Parathyroid adenoma (tissue), 2 donors: Measurements from ENCODE around the gene AGBL5.

ENCODE experiments used
- H2AFZ ChIP-seq: fragments of 300-600 bp; sonication (generic); one replicate; pipeline ENCODE4 v1.7.0; 2017; ENCODE audit warnings: antibody characterized with exemption, mild to moderate bottlenecking
- H3K27ac ChIP-seq: fragments of 300-600 bp; sonication (generic); one replicate; pipeline ENCODE4 v1.7.0; 2017
- H3K27me3 ChIP-seq: fragments of 300-600 bp; sonication (generic); one replicate; pipeline ENCODE4 v1.7.0; 2017; ENCODE audit warnings: low read length; ENCODE audit not compliant: control insufficient read depth, insufficient read depth
- H3K36me3 ChIP-seq: fragments of 300-600 bp; sonication (generic); one replicate; pipeline ENCODE4 v1.7.0; 2017; ENCODE audit warnings: low read length; ENCODE audit not compliant: control insufficient read depth, insufficient read depth
- H3K4me1 ChIP-seq: fragments of 300-600 bp; sonication (generic); one replicate; pipeline ENCODE4 v1.7.0; 2017; ENCODE audit warnings: control low read depth
- H3K4me2 ChIP-seq: fragments of 300-600 bp; sonication (generic); one replicate; pipeline ENCODE4 v1.7.0; 2017; ENCODE audit warnings: low read length
- H3K4me3 ChIP-seq: fragments of 300-600 bp; sonication (generic); one replicate; pipeline ENCODE4 v1.7.0; 2017; ENCODE audit warnings: low read depth, low read length
- H3K79me2 ChIP-seq: fragments of 300-600 bp; sonication (generic); one replicate; pipeline ENCODE4 v1.7.0; 2017; ENCODE audit warnings: control low read depth
- H3K9ac ChIP-seq: fragments of 300-600 bp; sonication (generic); one replicate; pipeline ENCODE4 v1.7.0; 2017; ENCODE audit warnings: mild to moderate bottlenecking
- H3K9me3 ChIP-seq: fragments of 300-600 bp; sonication (generic); one replicate; pipeline ENCODE4 v1.7.0; 2017; ENCODE audit warnings: low read length; ENCODE audit not compliant: control insufficient read depth
- TF ChIP-seq, protein P1 (sequence below): fragments of 300-600 bp; sonication (generic); IDR thresholded peaks from one replicate; pipeline ENCODE4 v1.7.0; 2017; ENCODE audit warnings: antibody characterized with exemption, mild to moderate bottlenecking
- donor health status: primary hyperparathyroidism.

AGBL5 gene

GRCh38 chr2:27095745-27096651 is 44.5 kb downstream of the AGBL5 start:
- no peaks in the 10 kb centered on the region for H3K27me3 ChIP-seq
- peaks cover 27% of the 10 kb centered on the region for H3K4me1 ChIP-seq
- H3K4me3 ChIP-seq: no peak overlapping the region
- no peak overlapping the region for H3K27ac ChIP-seq
- H3K9ac ChIP-seq: no peak overlapping the region
- no peaks in the 10 kb centered on the region for H3K36me3 ChIP-seq
- no peaks in the 10 kb centered on the region for H3K9me3 ChIP-seq
- TF ChIP-seq, protein P1, sequence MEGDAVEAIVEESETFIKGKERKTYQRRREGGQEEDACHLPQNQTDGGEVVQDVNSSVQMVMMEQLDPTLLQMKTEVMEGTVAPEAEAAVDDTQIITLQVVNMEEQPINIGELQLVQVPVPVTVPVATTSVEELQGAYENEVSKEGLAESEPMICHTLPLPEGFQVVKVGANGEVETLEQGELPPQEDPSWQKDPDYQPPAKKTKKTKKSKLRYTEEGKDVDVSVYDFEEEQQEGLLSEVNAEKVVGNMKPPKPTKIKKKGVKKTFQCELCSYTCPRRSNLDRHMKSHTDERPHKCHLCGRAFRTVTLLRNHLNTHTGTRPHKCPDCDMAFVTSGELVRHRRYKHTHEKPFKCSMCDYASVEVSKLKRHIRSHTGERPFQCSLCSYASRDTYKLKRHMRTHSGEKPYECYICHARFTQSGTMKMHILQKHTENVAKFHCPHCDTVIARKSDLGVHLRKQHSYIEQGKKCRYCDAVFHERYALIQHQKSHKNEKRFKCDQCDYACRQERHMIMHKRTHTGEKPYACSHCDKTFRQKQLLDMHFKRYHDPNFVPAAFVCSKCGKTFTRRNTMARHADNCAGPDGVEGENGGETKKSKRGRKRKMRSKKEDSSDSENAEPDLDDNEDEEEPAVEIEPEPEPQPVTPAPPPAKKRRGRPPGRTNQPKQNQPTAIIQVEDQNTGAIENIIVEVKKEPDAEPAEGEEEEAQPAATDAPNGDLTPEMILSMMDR: no peak
- H3K79me2 ChIP-seq: no peaks in the 10 kb centered on the region
- H3K4me2 ChIP-seq: no peak overlapping the region
- peak overlapping the region; percentile 70 for H2AFZ ChIP-seq

DNA sequence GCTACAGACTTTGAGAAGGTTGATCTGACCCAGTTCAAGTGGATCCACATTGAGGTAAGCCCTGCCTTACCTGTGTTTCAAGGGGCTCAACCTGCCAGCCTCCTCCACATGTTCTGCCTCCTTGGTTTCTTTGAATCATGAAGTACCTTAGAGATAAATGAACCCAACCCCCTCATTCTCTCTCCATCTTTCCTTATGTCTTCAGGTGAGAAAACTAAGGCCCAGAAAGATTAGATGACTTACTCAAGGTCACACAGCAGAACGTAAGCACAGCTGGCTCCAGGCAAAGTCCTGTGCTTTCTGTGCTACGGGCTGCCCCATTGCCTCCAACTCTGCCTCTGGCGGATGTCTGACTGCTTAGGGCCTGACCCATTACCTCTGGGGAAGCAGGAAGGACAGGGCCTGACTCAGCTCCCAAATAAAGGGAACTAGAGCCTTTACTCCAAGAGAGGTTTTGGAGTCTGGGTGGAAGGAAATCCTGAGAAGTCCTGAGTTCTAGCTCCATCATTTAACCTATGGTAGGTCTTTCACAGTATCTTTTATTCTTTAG is 45.4 kb downstream of the AGBL5 start:
- H3K9ac ChIP-seq: no peak overlapping the region
- TF ChIP-seq, protein P1: no peak
- no peaks in the 10 kb centered on the region for H3K27me3 ChIP-seq
- no peaks in the 10 kb centered on the region for H3K9me3 ChIP-seq
- H2AFZ ChIP-seq: no peak overlapping the region
- no peaks in the 10 kb centered on the region for H3K36me3 ChIP-seq
- no peak overlapping the region for H3K4me2 ChIP-seq
- no peak overlapping the region for H3K4me3 ChIP-seq
- H3K79me2 ChIP-seq: no peaks in the 10 kb centered on the region
- no peak overlapping the region for H3K27ac ChIP-seq
- peaks cover 24% of the 10 kb centered on the region for H3K4me1 ChIP-seq

- Histone ChIP-seq H3K9me3 (no peaks in the 10 kb centered on the region), H3K27ac (no peak overlapping the region), H3K79me2 (no peaks in the 10 kb centered on the region), H3K4me3 (no peak overlapping the region), H3K4me1 (peaks cover 21% of the 10 kb centered on the region), H3K9ac (no peak overlapping the region), H3K4me2 (no peak overlapping the region), H3K27me3 (no peaks in the 10 kb centered on the region), H2AFZ (no peak overlapping the region), H3K36me3 (no peaks in the 10 kb centered on the region)
- TF ChIP-seq, protein P1: no peak
Measured at GRCh38 chr2:27097341-27097740, 45.9 kb downstream of the AGBL5 start.

- Histone ChIP-seq H3K4me2 (no peak overlapping the region), H3K27ac (no peak overlapping the region), H3K36me3 (no peaks in the 10 kb centered on the region), H3K9me3 (no peaks in the 10 kb centered on the region), H3K4me3 (no peak overlapping the region), H3K4me1 (peaks cover 7% of the 10 kb centered on the region), H3K79me2 (no peaks in the 10 kb centered on the region), H2AFZ (no peak overlapping the region), H3K9ac (no peak overlapping the region), H3K27me3 (no peaks in the 10 kb centered on the region)
- TF ChIP-seq, protein P1: no peak
Measured at GRCh38 chr2:27099334-27099955, 48.0 kb downstream of the AGBL5 start.
